GM23338 (cell line): ENCODE measurements around the gene PDE1C.

Source experiments
- CREB1 ChIP-seq: fragments of 250-450 bp; sonication (Bioruptor Pico); IDR thresholded peaks from 2 replicates; pipeline ENCODE4 v1.5.0; 2020; ENCODE audit warnings: low read depth, mild to moderate bottlenecking, moderate library complexity
- CTCF ChIP-seq, 2 experiments: fragments of 200-600 bp in 1 of 2; sonication (generic) in 1 of 2; conservative IDR thresholded peaks; 2 replicates each; pipeline versions ENCODE4 v1.5.1 to v1.6.1; 2016 to 2017; ENCODE audit warnings: antibody characterized with exemption in 2 of 2, low read depth in 2 of 2, mild to moderate bottlenecking in 2 of 2, moderate library complexity in 1 of 2
- ETS1 ChIP-seq: IDR thresholded peaks from 2 replicates; pipeline ENCODE4 v1.6.1; 2016; ENCODE audit warnings: antibody characterized with exemption
- EZH2 ChIP-seq: fragments of 200-600 bp; sonication (generic); IDR thresholded peaks from one replicate; pipeline ENCODE4 v1.8.0; 2017; ENCODE audit warnings: antibody characterized with exemption, mild to moderate bottlenecking, low read depth; ENCODE audit not compliant: unreplicated experiment
- EZH2phosphoT487 ChIP-seq: fragments of 200-600 bp; sonication (generic); IDR thresholded peaks from one replicate; pipeline ENCODE4 v1.8.1; 2018; ENCODE audit warnings: antibody characterized with exemption; ENCODE audit not compliant: unreplicated experiment
- JUNB ChIP-seq: IDR thresholded peaks from one replicate; pipeline ENCODE4 v1.6.1; 2016; ENCODE audit warnings: antibody characterized with exemption; ENCODE audit not compliant: unreplicated experiment
- POLR2AphosphoS5 ChIP-seq: IDR thresholded peaks from 2 replicates; pipeline ENCODE4 v1.6.1; 2016; ENCODE audit warnings: antibody characterized with exemption, low read depth
- REST ChIP-seq: IDR thresholded peaks from one replicate; pipeline ENCODE4 v1.6.1; 2018; ENCODE audit warnings: antibody characterized with exemption; ENCODE audit not compliant: unreplicated experiment
- ZNF114 ChIP-seq: fragments of 250-450 bp; sonication (Bioruptor Pico); IDR thresholded peaks from 2 replicates; pipeline ENCODE4 v1.5.0; 2020; ENCODE audit warnings: mild to moderate bottlenecking, moderate library complexity

- TF ChIP-seq CTCF (conservative IDR thresholded peaks at IDR 0.05; ENCODE audit: low read depth in 2 of 2) (no peak), POLR2AphosphoS5 (no peak), REST (no peak), EZH2 (no peak), EZH2phosphoT487 (no peak), CREB1 (no peak), JUNB (no peak), ETS1 (no peak), ZNF114 (no peak)
Observed at GRCh38 chr7:31940167-31940566, 130.0 kb downstream of the PDE1C start.
